GM18508 (cell line): ENCODE measurements around the gene SNX19.
A peak's percentile ranks its signal among the peaks of the same experiment; 100 is the strongest.
"Not testable (repeated sequence)": the region's sequence is repeated elsewhere in the genome, so short reads cannot be mapped to it uniquely, and the experiment has no call there.

Experiments used
- ATAC-seq: cut with Tn5 transposase; IDR thresholded peaks from one replicate; pipeline ENCODE4 v1.9.1; 2021; ENCODE audit warnings: moderate number of reproducible peaks; ENCODE audit not compliant: insufficient read depth, unreplicated experiment

The SNX19 gene, protein sequence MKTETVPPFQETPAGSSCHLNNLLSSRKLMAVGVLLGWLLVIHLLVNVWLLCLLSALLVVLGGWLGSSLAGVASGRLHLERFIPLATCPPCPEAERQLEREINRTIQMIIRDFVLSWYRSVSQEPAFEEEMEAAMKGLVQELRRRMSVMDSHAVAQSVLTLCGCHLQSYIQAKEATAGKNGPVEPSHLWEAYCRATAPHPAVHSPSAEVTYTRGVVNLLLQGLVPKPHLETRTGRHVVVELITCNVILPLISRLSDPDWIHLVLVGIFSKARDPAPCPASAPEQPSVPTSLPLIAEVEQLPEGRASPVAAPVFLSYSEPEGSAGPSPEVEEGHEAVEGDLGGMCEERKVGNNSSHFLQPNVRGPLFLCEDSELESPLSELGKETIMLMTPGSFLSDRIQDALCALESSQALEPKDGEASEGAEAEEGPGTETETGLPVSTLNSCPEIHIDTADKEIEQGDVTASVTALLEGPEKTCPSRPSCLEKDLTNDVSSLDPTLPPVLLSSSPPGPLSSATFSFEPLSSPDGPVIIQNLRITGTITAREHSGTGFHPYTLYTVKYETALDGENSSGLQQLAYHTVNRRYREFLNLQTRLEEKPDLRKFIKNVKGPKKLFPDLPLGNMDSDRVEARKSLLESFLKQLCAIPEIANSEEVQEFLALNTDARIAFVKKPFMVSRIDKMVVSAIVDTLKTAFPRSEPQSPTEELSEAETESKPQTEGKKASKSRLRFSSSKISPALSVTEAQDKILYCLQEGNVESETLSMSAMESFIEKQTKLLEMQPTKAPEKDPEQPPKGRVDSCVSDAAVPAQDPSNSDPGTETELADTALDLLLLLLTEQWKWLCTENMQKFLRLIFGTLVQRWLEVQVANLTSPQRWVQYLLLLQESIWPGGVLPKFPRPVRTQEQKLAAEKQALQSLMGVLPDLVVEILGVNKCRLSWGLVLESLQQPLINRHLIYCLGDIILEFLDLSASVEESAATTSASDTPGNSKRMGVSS

DNA sequence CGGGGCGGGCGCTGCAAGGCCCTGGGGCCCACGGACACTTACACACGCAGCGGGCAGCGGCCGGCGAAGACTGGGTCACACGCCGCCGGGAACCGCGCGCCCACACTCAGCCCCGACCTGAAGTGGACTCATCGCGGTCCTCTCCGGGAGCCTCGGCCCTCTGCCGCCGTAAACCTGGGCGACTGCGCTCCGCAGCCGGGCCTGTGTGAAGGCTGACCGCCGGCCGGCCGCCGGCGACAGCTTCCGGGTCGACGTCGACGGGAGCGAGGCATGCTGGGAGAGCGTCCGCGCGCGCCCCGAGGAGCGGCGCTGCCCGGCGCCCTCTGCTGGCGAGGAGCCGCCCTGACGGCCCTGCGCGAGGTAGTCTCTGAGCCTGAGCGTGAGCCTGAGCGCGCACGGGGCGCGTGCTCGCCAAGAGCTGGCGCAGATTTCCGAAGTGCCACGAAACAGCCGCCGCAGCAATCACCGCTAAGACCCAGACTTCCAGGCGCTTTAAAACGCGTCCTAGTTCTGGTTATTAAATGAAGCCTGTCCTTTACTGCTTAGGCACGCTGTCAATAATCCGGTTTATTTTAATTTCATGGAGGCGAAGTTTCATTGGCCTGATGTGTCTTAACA, at the start of gene SNX19:
SNX19 (minus strand) TSS at position 242 of the 618 bp plus-strand sequence. CDS start 540 bp downstream, outside the sequence.
- ATAC-seq = peak; percentile 89

GRCh38 chr11:130964058-130964792, 47.9 kb upstream of the SNX19 start:
- ATAC-seq = no peak

GRCh38 chr11:130947889-130948288, 31.6 kb upstream of the SNX19 start:
- no peak for ATAC-seq

- ATAC-seq = no peak
Measured at GRCh38 chr11:130947481-130947880, 31.2 kb upstream of the SNX19 start.

DNA sequence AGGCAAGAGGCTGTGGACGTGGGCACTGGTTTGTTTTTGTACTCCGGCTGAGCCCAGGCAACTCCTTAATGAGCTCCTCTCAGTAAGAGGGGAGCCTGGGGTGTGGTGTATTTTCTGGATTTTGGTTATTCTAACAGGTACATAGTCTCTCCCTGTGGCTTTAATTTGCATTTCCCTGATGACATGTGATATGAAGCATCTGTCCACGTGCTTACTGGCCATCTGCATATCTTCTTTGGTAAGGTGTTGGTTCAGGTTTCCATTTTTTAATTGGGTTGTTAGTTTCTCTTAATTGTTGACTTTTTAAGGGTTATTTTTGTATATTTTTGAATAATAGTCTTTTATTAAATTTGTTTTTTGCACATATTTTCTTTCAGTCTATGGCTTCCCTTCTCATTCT, 30.8 kb upstream of the SNX19 start:
- ATAC-seq = no peak

DNA sequence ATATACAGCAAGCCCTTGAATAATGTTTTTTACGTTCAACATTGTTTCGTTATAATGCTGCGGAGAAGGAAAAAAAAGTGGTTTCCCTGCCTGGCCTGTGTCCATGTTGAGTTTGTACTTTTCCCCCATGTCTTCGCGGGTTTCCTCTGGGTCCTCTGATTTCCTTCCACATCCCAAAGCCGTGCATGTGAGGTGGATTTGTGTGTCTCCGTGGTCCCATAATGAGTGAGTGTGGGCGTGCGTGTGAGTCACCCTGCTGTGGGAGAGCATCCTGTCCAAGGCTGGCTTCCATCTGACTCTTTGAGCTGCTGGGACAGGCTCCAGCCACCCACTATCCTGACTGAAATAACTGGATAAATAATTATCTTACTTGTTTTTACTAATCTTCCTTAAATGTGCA, 29.6 kb upstream of the SNX19 start:
- ATAC-seq = no peak

DNA sequence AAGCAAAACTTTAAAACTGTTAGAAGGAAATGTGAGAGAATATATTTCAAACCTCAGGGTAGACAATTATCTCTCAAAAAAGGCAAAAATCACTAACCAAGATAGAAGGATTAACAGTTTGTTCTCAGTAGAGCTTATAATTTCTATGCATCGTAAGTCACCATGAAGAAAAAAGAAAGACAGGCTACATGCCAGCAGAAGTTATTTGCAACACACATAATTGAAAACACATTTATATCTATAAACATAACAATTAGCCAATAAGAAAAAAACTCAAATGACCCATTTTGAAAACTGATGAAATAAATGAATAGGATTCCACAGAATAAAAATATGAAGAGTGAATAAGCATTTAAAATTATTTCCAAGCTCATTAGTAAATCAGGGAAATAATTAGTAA, 24.4 kb upstream of the SNX19 start:
- no peak for ATAC-seq

GRCh38 chr11:130937051-130937450, 20.8 kb upstream of the SNX19 start:
- no peak for ATAC-seq

DNA sequence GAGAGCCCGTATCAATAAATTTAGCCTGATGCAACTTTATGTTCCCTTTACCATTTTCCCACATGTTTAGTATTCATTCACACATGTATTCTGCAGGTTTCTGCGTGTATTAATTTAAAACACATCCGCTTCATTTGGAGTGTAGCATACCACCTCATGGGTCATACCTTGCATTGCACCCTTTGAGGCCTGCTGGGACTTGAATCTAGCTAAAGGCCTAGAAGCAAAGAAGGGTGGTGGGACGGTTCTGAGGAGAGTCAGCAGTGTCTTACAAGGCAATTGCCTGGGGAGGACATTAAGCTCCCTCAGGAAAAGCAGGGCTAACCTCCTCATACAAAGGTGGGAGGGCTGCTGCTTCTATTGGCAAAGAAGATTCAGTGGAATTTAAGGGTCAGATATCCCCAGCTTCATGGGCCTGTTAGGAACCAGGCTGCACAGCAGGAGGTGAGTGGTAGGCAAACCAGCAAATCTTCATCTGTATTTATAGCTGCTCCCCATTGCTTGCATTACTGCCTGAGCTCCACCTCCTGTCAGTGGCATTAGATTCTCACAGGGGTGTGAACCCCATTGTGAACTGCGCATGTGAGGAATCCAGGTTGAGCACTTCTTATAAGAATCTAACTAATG, 15.9 kb upstream of the SNX19 start:
- ATAC-seq = no peak

GRCh38 chr11:130924750-130925149, 8.5 kb upstream of the SNX19 start:
- no peak for ATAC-seq

DNA sequence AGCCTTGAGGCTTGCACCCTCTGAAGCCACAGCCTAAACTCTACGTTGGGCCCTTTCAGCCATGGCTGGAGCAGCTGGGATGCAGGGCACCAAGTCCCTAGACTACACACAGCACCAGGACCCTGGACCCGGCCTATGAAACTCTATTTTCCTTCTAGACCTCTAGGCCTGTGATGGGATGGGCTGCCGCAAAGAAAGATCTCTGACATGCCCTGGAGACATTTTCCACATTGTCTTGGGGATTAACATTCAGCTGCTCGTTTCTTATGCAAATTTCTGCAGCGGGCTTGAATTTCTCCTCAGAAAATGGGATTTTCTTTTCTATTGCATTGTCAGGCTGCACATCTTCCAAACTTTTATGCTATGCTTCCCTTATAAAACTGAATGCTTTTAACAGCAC, 4.3 kb upstream of the SNX19 start:
- ATAC-seq = not testable (repeated sequence)

DNA sequence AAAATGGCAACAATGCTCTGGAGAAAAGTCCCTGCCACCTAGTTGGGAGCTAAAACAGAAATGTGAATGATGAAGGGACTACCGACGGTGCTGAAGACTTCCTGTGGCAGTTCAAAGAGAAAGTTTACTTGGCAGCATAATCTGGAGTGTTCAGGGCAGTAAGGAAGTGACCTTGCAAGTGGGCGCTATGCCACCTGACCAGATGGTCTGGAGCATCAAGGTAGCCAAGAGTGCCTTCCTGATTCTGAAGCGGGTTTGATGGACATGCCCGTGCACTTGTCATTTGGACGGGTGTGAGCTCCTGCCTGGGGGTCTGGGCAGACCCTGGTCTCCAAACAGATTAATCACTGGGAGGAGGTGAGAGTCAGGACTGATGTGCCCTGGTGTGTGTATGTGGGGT, 1.8 kb upstream of the SNX19 start:
- ATAC-seq = no peak

- ATAC-seq = no peak
Measured at GRCh38 chr11:130916910-130917309, 631 bp upstream of the SNX19 start.

- ATAC-seq = peak; percentile 29
Measured at GRCh38 chr11:130915603-130916237, 559 bp downstream of the SNX19 start.

DNA sequence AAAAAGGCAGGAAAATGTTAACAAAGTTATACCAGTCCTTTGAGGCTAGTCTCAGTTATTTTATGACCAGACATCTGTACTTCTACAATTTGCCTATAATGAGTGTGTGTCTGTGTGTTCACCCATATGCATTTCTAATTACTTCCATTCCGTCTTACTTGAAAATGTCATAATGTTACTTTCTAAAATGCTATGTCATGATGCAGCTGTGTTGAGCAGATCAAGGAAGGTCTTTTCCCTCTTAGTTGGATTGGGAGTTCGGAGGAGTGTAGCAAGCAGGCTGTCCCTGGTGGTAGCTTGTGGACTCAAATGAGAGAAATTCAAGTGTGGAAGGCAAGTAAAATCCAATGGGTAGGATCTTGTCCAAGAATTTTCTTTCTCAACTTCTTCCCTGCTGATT, 3.0 kb downstream of the SNX19 start:
- no peak for ATAC-seq

DNA sequence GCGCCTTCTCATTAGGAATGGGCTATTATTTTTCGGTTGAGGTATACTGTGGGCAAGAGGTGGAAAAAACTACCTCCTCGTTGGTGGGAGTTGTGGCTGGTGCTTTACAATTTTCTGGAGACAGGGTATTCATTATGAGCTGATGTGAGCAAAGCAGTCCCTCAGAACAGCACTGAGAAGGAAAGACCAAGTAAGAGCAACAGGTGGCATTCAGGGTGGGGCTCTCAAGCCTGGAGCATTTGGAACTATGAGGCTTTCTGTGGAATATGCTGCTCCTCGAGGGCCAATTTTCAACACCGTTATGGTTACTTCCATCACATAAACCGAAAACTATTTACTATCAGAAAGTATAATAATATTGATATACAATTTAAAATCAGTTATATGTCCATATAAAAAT, 3.7 kb downstream of the SNX19 start:
- no peak for ATAC-seq

- ATAC-seq = no peak
Measured at GRCh38 chr11:130911306-130911705, 5.0 kb downstream of the SNX19 start.

- no peak for ATAC-seq
Measured at GRCh38 chr11:130909650-130910049, 6.6 kb downstream of the SNX19 start.
